Measurements from ENCODE around the gene TMEM109. TPM values are rescaled to one million over a fixed set of nuclear protein-coding genes. Genes with fewer than 3 reads are reported as not detected.
A peak's percentile ranks its signal among the peaks of the same experiment; 100 is the strongest.

Gene TMEM109
- total and polyA plus RNA-seq, 2 experiments from 2014 or later, result 35.9 to 95.2 TPM

DNA sequence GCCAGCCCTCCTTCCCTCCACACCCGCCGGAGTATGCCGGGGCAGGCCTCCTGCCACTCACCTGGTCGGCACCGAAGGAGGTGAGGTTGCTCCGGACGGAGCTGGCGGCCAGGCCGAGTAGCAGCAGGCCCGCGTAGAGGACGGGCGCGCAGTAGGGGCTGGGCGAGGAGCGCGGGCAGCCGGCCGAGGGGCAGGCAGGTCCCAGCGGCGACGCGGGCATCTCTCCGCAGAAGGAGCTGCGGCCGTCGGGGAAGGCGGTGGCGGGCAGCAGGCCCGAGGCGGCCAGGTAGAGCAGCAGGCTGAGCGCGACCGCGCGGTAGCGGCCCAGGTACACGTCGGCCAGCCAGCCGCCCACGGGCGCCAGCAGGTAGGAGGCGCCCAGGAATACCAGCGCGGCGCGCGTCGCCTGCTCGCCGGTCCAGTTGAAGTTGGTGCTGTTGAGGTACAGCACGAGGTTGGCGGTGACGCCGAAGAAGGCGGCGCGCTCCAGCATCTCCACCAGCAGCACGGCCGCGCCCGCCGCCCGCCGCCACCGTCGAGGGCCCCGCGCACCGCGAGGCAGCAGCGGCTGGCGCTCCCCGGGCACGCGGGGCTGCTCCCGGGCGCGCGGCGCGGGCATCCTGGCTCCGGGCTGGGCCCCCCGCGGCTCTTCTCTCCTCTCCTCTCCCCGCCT lies 37.1 kb downstream of the TMEM109 start:
- in situ Hi-C loops (cut with MboI), result no loop called here
- no peaks in the 10 kb centered on the region for H3K9me2 ChIP-seq (ENCODE audit: insufficient read depth)
- H3K9me3 ChIP-seq (ENCODE audit: low read depth), result no peaks in the 10 kb centered on the region
- WGBS, 2 experiments (ENCODE audit: low coverage in 1 of 2, low lambda C conversion rate in 2 of 2, missing lambda C conversion rate in 2 of 2), result 21 to 27% methylated on average over 23 to 39 of the region's 86 CpGs
- H4K20me1 ChIP-seq (ENCODE audit: insufficient read depth), result no peaks in the 10 kb centered on the region
- TF ChIP-seq EZH2 (IDR thresholded peaks at IDR 0.05; ENCODE audit: insufficient read depth, poor library complexity, severe bottlenecking), result no peak
- DNase-seq, result peak; percentile 55
- H3K79me2 ChIP-seq (ENCODE audit: insufficient read depth), result no peaks in the 10 kb centered on the region
- H2AFZ ChIP-seq, result peak overlapping the region; percentile 98
- H3K27me3 ChIP-seq (replicated peaks; ENCODE audit: insufficient read depth), result no peaks in the 10 kb centered on the region
- no peak overlapping the region for H3K9ac ChIP-seq
- no peaks in the 10 kb centered on the region for H3K4me1 ChIP-seq (ENCODE audit: insufficient read depth)
- peak overlapping the region; percentile 82 for H3K4me2 ChIP-seq (ENCODE audit: unreplicated experiment)
- no peak overlapping the region for H3K27ac ChIP-seq
- no peaks in the 10 kb centered on the region for H3K36me3 ChIP-seq (ENCODE audit: low read depth)
- H3K4me3 ChIP-seq, result peak overlapping the region; percentile 75
- H3F3A ChIP-seq (ENCODE audit: insufficient read depth), result no peaks in the 10 kb centered on the region

DNA sequence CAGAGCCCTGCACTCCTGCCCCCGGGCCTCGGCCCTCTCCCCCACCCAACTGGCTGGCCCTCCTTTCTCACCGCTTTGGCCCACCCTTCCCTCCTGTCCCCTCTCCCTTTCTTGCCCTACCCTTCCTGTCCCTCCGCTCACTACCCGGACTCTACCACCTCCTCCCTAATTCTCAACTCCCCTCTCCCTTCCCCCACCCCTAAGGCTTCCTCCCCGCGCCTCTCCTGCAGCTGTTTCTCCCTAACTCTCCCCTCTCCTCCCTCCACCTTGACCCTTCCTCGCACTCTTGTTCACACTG lies 37.6 kb downstream of the TMEM109 start:
- H3K9ac ChIP-seq, result peak overlapping the region; percentile 74
- H3K79me2 ChIP-seq (ENCODE audit: insufficient read depth), result no peaks in the 10 kb centered on the region
- H3K4me2 ChIP-seq (ENCODE audit: unreplicated experiment), result peak overlapping the region; percentile 82
- in situ Hi-C loops (cut with MboI), result no loop called here
- H3F3A ChIP-seq (ENCODE audit: insufficient read depth), result no peaks in the 10 kb centered on the region
- H3K27ac ChIP-seq, result no peak overlapping the region
- no peak for TF ChIP-seq EZH2 (IDR thresholded peaks at IDR 0.05; ENCODE audit: insufficient read depth, poor library complexity, severe bottlenecking)
- no peak for TF ChIP-seq EZH2phosphoT487 (IDR thresholded peaks at IDR 0.05; ENCODE audit: insufficient read depth, low read depth)
- no peak for DNase-seq
- peak overlapping the region; percentile 75 for H3K4me3 ChIP-seq
- WGBS, 2 experiments (ENCODE audit: low coverage in 1 of 2, low lambda C conversion rate in 2 of 2, missing lambda C conversion rate in 2 of 2), result 14% methylated on average over 8 of the region's 8 CpGs; no CpG with 5 or more reads in 1 of the 2 experiments
- no peaks in the 10 kb centered on the region for H3K9me3 ChIP-seq (ENCODE audit: low read depth)
- peak overlapping the region; percentile 98 for H2AFZ ChIP-seq
- no peaks in the 10 kb centered on the region for H3K36me3 ChIP-seq (ENCODE audit: low read depth)
- H3K9me2 ChIP-seq (ENCODE audit: insufficient read depth), result no peaks in the 10 kb centered on the region
- H3K27me3 ChIP-seq (replicated peaks; ENCODE audit: insufficient read depth), result no peaks in the 10 kb centered on the region
- H3K4me1 ChIP-seq (ENCODE audit: insufficient read depth), result no peaks in the 10 kb centered on the region
- H4K20me1 ChIP-seq (ENCODE audit: insufficient read depth), result no peaks in the 10 kb centered on the region

DNA sequence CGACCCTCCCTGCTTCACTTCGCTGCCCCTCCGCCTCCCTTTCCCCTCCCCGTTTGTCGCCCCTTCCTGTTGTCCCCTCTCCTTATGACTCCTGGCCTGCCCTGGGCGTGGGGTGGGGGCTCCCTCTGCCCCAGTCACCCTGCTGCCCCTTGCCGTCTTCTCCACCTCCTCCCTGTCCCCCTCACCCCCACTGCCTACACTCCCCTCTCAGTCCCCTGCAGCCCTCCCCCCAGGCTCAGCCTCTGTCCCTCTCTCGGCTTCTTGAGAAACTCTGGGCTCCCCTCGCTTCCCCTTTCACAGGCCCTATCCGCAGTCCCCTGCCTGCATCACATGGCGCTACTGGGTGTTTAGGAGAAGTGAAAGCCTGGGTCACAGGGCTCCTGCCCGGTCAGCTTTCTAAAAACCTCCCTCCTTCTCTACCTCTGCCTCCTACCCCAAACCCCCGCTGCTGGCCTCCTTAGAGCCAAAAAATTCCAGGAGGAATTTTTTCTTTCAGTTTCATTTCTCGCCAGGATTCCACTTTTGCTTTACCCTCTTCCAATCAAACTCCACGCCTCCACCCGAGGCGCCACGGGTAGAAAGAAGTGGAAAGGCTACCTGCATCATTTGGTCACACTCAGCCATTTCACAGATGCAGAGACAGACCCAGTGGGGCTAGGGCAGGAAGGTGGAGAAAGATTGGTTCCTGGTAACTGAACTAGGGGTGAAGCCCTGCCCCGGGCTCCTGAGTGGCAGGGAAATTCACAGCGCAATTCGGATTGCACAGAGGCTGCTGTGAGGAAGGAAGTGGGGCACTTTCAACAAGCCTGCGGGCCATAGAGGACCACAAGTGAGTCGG lies 38.2 kb downstream of the TMEM109 start, which contains the start of gene SLC15A3:
SLC15A3 (minus strand) TSS at position 273 of the 838 bp plus-strand sequence. CDS start 625 bp downstream, outside the sequence.
- Histone ChIP-seq H3K79me2 (ENCODE audit: insufficient read depth) (no peaks in the 10 kb centered on the region), H3K27me3 (replicated peaks; ENCODE audit: insufficient read depth) (no peaks in the 10 kb centered on the region), H3K4me2 (ENCODE audit: unreplicated experiment) (peak within 1 kb of the TSS; percentile 82), H3K4me3 (peak within 1 kb of the TSS; percentile 75), H3K9me2 (ENCODE audit: insufficient read depth) (no peaks in the 10 kb centered on the region), H3K36me3 (ENCODE audit: low read depth) (no peaks in the 10 kb centered on the region), H3K4me1 (ENCODE audit: insufficient read depth) (no peaks in the 10 kb centered on the region), H3K9me3 (ENCODE audit: low read depth) (no peaks in the 10 kb centered on the region), H2AFZ (peak within 1 kb of the TSS; percentile 98), H4K20me1 (ENCODE audit: insufficient read depth) (no peaks in the 10 kb centered on the region), H3K9ac (peak within 1 kb of the TSS; percentile 74), H3F3A (ENCODE audit: insufficient read depth) (no peaks in the 10 kb centered on the region), H3K27ac (no peak within 1 kb of the TSS)
- TF ChIP-seq EZH2phosphoT487 (IDR thresholded peaks at IDR 0.05; ENCODE audit: insufficient read depth, low read depth) (no peak), EZH2 (IDR thresholded peaks at IDR 0.05; ENCODE audit: insufficient read depth, poor library complexity, severe bottlenecking) (no peak)
- in situ Hi-C loops (cut with MboI), result no loop called here
- 2 to 4% methylated on average over 15 to 23 of the region's 23 CpGs for WGBS, 2 experiments (ENCODE audit: low coverage in 1 of 2, low lambda C conversion rate in 2 of 2, missing lambda C conversion rate in 2 of 2)
- peak; percentile 66 for DNase-seq

GRCh38 chr11:60952742-60953170 lies 38.8 kb downstream of the TMEM109 start:
- Histone ChIP-seq H3K4me1 (ENCODE audit: insufficient read depth) (no peaks in the 10 kb centered on the region), H3K9me3 (ENCODE audit: low read depth) (no peaks in the 10 kb centered on the region), H4K20me1 (ENCODE audit: insufficient read depth) (no peaks in the 10 kb centered on the region), H3F3A (ENCODE audit: insufficient read depth) (no peaks in the 10 kb centered on the region), H3K36me3 (ENCODE audit: low read depth) (no peaks in the 10 kb centered on the region), H2AFZ (peak overlapping the region; percentile 98), H3K4me3 (peak overlapping the region; percentile 75), H3K79me2 (ENCODE audit: insufficient read depth) (no peaks in the 10 kb centered on the region), H3K9ac (peak overlapping the region; percentile 74), H3K27ac (no peak overlapping the region), H3K27me3 (replicated peaks; ENCODE audit: insufficient read depth) (no peaks in the 10 kb centered on the region), H3K4me2 (ENCODE audit: unreplicated experiment) (no peak overlapping the region), H3K9me2 (ENCODE audit: insufficient read depth) (no peaks in the 10 kb centered on the region)
- 23 to 26% methylated on average over 3 of the region's 3 CpGs for WGBS, 2 experiments (ENCODE audit: low coverage in 1 of 2, low lambda C conversion rate in 2 of 2, missing lambda C conversion rate in 2 of 2)
- TF ChIP-seq EZH2 (IDR thresholded peaks at IDR 0.05; ENCODE audit: insufficient read depth, poor library complexity, severe bottlenecking) (no peak), EZH2phosphoT487 (IDR thresholded peaks at IDR 0.05; ENCODE audit: insufficient read depth, low read depth) (no peak)
- in situ Hi-C loops (cut with MboI), result no loop called here
- DNase-seq, result no peak

All from GM23248 (cell line).